Prostate gland (tissue), 2 donors: ENCODE data around the gene TSPYL6.
"Not testable (repeated sequence)": the region's sequence is repeated elsewhere in the genome, so short reads cannot be mapped to it uniquely, and the experiment has no call there.

Experiments used
- POLR2A ChIP-seq: fragments of 450-650 bp; IDR thresholded peaks from one replicate; pipeline ENCODE4 v1.6.1; 2016; ENCODE audit warnings: antibody characterized with exemption, mild to moderate bottlenecking
- POLR2AphosphoS5 ChIP-seq: sonication (generic); formaldehyde crosslinking; IDR thresholded peaks from one replicate; pipeline ENCODE4 v1.6.1; 2017; ENCODE audit warnings: antibody characterized with exemption
- TF ChIP-seq, protein P1 (sequence below), 4 experiments: fragments of 200-600 bp in 2 of 4; fragments of 450-650 bp in 2 of 4; sonication (generic) in 2 of 4; IDR thresholded peaks; 1 replicate in 3 of 4; 2 replicates in 1 of 4; pipeline ENCODE4 v1.5.1; 2016 to 2019; ENCODE audit warnings: antibody characterized with exemption in 4 of 4, mild to moderate bottlenecking in 2 of 4, moderate library complexity in 2 of 4

DNA sequence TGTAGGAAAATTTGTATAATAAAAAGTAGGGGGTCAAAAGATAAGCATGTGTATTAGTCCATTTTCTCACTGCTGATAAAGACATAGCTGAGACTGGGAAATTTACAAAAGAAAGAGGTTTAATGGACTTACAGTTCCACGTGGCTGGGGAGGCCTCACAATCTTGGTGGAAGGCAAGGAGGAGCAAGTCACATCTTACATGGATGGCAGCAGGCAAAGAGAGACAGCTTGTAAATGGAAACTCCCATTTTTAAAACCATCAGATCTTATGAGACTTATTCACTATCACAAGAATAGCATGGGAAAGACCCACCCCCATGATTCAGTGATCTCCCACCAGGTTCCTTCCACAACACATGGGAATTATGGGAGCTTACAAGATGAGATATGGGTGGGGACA, 9.1 kb upstream of the TSPYL6 start:
- not testable (repeated sequence) for TF ChIP-seq POLR2A, POLR2AphosphoS5
- TF ChIP-seq, protein P1, sequence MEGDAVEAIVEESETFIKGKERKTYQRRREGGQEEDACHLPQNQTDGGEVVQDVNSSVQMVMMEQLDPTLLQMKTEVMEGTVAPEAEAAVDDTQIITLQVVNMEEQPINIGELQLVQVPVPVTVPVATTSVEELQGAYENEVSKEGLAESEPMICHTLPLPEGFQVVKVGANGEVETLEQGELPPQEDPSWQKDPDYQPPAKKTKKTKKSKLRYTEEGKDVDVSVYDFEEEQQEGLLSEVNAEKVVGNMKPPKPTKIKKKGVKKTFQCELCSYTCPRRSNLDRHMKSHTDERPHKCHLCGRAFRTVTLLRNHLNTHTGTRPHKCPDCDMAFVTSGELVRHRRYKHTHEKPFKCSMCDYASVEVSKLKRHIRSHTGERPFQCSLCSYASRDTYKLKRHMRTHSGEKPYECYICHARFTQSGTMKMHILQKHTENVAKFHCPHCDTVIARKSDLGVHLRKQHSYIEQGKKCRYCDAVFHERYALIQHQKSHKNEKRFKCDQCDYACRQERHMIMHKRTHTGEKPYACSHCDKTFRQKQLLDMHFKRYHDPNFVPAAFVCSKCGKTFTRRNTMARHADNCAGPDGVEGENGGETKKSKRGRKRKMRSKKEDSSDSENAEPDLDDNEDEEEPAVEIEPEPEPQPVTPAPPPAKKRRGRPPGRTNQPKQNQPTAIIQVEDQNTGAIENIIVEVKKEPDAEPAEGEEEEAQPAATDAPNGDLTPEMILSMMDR (IDR thresholded peaks at IDR 0.05) = not testable (repeated sequence)
